A549 treated with dexamethasone at 1 μM for 4 hours (cell line): ENCODE results near the gene TULP1. TPM values are rescaled to one million over a fixed set of nuclear protein-coding genes. Genes with fewer than 3 reads are reported as not detected.

Experiments used
- total RNA-seq: library from RNA; stranded (reverse); fragments of 200-300 nt; extraction: Qiagen RNA extraction; gene quantifications from 5 replicates; pipeline ENCODE4 v1.2.3, GENCODE V29; 2022

The TULP1 gene
- total RNA-seq = not detected in 5 replicates

GRCh38 chr6:35512740-35513139 is at the start of gene TULP1:
Gene TULP1 (minus strand): TSS chr6:35512896. CDS start chr6:35512858, 38 bp downstream.

DNA sequence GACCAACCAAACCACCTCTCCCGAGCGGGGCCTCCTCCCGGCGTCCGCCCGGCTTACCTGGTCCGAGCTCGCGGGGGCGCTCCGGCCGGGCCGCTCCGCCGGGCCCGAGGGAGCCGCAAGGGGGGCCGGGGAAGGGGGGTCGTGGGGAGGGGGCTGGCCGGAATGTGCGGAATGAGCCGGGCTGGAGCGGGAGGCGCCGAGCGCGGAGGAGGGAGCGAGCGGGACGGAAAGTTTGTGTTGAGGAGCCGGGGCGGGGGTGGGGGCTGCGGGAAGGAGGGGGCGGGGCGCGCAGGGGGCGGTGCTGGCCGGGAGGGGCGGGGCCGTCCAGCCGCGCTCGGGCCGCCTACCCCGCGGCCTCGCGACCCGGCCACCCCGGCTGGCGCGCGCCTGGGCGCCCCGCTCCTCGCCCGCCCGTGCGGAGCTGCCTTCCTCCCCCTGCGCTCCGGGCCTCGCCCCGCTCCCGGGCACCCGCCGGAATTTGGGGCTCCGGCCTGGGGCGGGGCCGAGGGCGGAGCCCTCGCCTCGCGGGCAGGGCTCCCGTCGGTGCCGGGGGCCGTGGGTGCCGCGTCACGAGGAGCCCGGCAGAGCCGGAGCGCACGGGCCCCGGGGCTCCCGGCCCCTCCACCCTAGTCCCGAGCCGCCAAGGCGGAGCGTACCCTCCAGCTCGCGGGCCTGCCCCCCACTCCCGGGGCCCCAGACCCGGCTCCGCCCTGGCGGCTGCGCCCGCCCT is 15.7 kb downstream of the TULP1 start, which contains the start of gene TEAD3:
TEAD3 (minus strand) TSS at position 239 of the 730 bp plus-strand sequence.

DNA sequence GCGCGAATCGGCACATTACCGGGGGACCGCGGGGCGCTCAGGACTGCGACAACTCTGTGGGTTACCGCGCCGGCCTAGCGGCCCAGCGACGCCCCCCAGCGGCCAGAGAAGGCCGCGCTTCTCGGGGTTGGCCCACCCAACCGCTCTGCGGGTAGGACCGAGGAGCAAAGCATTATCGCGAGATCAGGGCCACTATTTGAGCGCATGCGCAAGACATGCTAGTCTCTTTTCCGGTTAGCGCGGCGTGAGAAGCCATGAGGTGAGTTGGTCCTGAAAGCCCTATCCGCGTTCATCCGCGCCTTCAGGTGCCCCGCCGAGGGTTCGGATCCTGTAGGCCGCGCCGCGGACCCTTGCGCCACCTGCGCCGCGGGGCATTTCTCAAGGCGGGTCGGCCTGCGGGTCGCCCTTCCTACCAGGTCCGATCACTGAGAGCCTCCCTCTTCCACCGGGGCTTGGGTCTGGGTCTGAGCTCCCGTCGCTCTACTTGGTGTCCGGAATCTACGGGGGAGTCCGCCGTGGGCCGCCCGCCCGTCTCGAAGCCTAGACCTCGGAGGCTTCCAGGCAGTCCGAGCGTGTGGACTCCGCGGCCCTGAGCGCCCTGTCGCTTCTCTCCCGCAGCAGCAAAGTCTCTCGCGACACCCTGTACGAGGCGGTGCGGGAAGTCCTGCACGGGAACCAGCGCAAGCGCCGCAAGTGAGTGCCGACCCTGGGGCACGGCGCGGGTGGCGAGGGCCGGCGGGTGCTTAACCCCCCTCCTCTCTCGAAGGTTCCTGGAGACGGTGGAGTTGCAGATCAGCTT is 44.3 kb downstream of the TULP1 start, which contains the start of gene RPL10A:
RPL10A (plus strand) TSS at position 221 of the 799 bp plus-strand sequence; CDS start at position 255, 34 bp downstream.

GRCh38 chr6:35452183-35453090 is 60.3 kb downstream of the TULP1 start, which contains the start of gene FANCE:
Gene FANCE (plus strand): TSS chr6:35452338. CDS start chr6:35452546, 208 bp downstream.

Other genes starting within 250 kb of the TULP1 start
- gene DEF6, start 215.1 kb downstream of the TULP1 start, total RNA-seq = 0.05 to 0.06 TPM (median 0.06 TPM) in 3 of 5 replicates, not detected in the others
- 4.7 to 7.3 TPM (median 6.7 TPM) in 5 replicates for gene PPARD, start 170.3 kb downstream of the TULP1 start, total RNA-seq
- gene FANCE, start 60.6 kb downstream of the TULP1 start, total RNA-seq = 3.1 to 4.1 TPM (median 3.4 TPM) in 5 replicates
- 1,353 to 1,488 TPM (median 1,401 TPM) in 5 replicates for gene RPL10A, start 44.5 kb downstream of the TULP1 start, total RNA-seq
- gene TEAD3, start 15.8 kb downstream of the TULP1 start, total RNA-seq = 5.9 to 8.0 TPM (median 7.2 TPM) in 5 replicates
- gene FKBP5, start 176.0 kb upstream of the TULP1 start, total RNA-seq = 126 to 163 TPM (median 156 TPM) in 5 replicates
- 0.23 to 1.1 TPM (median 0.74 TPM) in 5 replicates for gene ARMC12, start 224.1 kb upstream of the TULP1 start, total RNA-seq